GM18505 (cell line): ENCODE data around the gene GNG10.
"Not testable (repeated sequence)": the region's sequence is repeated elsewhere in the genome, so short reads cannot be mapped to it uniquely, and the experiment has no call there.

Source experiments
- ATAC-seq: cut with Tn5 transposase; IDR thresholded peaks from one replicate; pipeline ENCODE4 v1.9.1; 2021; ENCODE audit not compliant: unreplicated experiment
- POLR2A ChIP-seq: IDR thresholded peaks from 4 replicates; pipeline ENCODE4 v1.6.1; 2011; ENCODE audit warnings: borderline replicate concordance; ENCODE audit not compliant: insufficient read depth, insufficient read length; ENCODE audit errors: extremely low read depth

GNG10 gene

DNA sequence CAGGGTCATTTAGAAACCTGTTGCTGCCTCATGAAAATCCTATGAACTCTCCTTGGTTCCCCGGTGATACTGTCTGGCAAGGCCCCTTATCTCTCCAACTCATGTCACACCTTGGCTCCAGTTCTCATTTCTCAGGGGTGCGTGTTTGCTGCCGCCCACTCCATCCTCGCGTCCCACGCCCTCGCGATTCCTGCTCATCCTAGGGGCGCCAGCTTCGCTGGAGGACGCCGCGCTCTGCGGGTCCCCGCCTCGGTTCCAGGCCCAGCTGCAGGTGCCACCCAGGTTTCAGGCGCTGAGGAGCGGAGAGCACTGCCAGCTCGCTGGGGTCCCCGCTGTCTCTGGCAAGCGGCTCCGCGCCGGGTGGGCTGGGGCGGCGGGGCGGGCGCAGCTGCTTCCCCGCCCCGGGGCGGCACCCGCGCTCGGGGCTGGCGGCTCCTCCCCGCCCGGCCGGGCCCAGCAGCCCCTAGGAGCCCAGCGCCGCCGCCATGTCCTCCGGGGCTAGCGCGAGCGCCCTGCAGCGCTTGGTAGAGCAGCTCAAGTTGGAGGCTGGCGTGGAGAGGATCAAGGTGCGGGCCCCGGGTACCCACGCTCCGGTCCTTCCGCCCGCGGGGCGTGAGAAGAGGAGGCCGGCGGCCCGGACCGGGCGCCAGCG lies at the start of gene GNG10:
TSS of gene GNG10 (plus strand) at position 456 of the 652 bp plus-strand sequence. CDS start at position 486, 30 bp downstream.
- peak; percentile 56 for TF ChIP-seq POLR2A
- peak; percentile 89 for ATAC-seq

DNA sequence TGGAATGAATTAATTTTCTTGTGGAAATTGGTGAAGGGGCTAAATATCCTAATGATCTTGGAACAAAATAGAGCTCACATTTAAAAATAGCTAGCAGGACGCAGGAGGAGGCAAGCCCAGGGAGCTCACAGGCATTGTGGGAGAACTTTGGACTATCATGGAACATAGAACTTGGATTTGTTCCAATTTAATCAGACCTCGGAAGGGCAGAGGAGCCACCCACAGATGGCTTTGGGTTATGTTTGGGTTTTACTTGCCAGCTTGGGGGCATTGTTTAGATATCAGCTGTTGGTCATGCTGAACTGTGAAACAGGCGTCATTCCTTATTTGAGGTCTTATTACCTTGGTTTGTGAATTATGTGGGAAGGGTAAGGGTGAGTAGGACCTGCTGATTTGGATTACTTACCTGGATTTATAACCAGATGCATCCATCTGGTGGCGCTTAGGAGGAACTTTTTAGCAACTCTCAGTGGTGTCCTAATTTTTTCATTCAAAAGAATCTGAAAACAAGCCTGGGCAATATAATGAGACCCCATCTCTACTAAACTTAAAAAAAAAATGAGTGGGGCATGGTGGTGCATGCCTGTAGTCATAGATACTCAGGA lies 47.9 kb upstream of the GNG10 start:
- no peak for ATAC-seq
- no peak for TF ChIP-seq POLR2A

DNA sequence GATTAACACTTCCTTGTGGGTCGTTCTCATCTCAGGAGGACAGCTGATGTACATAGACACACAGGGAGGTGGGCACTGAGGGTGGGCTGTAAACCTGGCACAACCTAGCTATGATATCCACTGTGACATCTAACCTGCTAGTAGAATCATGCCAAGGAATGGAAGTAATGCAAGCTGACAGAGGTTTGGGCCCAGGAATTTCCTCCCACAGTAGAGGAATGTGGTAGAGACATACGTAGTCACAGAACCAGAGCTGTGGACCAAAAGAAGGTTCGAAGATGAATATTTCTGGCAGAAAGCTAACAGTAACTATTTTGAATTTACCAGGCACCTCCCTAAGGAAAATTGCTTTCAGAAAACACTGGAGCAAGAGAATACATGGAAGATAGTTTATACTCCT lies 45.5 kb upstream of the GNG10 start:
- TF ChIP-seq POLR2A = no peak
- no peak for ATAC-seq

DNA sequence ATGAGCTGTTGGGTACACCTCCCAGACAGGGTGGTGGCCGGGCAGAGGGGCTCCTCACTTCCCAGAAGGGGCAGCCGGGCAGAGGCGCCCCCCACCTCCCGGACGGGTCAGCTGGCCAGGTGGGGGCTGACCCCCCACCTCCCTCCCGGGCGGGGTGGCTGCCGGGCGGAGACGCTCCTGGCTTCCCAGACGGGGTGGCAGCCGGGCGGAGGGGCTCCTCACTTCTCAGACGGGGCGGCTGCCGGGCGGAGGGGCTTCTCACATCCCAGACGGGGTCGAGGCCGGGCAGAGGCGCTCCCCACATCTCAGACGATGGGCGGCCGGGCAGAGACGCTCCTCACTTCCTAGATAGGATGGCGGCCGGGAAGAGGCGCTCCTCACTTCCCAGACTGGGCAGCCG lies 44.1 kb upstream of the GNG10 start:
- not testable (repeated sequence) for ATAC-seq

DNA sequence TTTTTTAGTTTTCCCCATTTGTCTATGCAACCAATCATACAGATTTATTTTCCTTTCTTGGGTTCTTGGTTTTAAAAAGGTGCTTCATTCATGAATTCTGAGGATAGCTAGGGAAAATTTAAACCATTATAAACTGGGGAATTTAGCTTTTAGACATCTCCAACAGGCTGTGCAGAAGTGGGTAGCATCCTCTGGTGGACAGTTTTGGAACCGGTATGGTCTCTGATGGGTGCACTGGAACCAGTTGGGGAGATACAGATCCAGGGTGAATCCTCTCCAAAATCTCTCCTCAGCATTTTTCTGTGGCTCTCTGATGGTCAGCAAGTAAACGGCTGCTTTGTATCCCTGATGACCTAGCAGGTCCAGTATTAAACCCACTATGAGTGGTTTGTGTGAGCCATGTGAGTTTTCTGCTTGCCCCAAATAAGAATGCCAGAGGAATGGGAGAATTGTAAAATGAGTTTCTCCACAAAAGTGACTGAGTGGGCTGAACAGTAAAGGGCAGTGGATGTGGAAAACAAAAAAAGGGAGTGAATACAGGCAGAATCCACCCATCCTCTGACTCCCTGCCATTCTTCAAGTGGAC lies 39.4 kb upstream of the GNG10 start:
- TF ChIP-seq POLR2A = no peak
- no peak for ATAC-seq

DNA sequence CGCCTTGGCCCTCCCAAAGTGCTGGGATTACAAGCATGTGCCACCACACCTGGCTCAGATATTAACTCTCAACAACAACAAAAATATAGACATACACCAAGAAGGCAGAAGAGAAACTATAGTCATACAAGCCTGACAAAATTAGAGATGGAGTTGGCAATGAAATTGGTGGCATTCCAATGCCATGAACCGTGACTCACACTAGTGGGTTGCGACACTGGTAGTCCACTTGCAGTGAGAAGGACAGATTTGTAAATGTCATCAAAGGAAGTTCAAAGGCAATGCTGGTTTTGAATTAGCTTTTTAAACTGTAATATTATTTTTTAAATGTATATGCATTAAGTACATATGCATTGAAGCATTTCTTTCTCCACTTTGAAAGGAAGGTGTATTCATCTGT lies 38.8 kb upstream of the GNG10 start:
- no peak for ATAC-seq
- no peak for TF ChIP-seq POLR2A

DNA sequence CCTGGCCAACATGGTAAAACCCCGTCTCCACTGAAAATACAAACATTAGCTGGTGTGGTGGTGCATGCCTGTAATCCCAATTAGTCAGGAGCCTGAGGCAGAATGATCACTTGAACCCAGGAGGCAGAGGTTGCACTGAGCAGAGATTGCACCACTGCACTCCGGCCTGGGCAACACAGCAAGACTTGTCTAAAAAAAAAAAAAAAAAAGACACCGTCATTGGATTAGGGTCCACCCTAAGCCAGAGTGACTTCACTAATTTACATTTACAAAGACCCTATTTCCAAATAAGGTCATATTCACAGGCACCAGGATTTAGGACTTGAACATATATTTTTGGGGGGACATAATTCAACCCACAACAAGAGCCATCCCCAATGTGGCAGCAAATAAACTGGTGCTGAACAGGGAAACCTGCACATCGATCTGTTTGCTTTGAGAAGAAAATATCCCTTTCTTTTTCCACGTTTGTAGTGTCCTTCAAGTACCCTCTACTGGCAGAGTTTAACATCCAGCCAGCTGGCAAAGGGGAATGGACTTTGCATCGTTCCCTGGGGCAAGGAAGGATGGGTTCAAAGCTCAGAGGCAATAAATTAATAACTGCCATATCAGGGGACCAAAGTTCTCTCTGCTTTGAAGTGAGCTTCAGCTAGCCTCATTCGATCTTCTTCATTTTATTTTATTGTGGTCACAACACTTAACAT lies 34.0 kb upstream of the GNG10 start:
- no peak for TF ChIP-seq POLR2A
- ATAC-seq = no peak

DNA sequence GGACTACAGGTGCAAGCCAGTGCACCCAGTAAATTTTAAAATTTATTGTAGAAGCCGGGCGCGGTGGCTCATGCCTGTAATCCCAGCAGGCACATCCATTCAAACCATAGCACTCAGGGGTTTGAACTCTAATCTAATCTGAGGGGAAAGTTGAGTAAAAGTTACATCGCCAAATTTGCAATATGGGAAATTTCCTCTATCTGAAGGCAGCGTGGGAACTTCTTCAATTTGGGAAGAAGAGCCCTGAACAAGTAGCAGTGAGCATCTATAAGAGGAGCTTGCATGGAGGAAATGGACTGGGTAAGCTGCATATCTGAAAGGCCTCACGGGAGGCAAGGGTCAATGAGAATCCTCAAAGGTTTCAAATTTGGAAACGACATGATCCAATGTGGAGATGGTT lies 33.0 kb upstream of the GNG10 start:
- no peak for ATAC-seq
- no peak for TF ChIP-seq POLR2A

DNA sequence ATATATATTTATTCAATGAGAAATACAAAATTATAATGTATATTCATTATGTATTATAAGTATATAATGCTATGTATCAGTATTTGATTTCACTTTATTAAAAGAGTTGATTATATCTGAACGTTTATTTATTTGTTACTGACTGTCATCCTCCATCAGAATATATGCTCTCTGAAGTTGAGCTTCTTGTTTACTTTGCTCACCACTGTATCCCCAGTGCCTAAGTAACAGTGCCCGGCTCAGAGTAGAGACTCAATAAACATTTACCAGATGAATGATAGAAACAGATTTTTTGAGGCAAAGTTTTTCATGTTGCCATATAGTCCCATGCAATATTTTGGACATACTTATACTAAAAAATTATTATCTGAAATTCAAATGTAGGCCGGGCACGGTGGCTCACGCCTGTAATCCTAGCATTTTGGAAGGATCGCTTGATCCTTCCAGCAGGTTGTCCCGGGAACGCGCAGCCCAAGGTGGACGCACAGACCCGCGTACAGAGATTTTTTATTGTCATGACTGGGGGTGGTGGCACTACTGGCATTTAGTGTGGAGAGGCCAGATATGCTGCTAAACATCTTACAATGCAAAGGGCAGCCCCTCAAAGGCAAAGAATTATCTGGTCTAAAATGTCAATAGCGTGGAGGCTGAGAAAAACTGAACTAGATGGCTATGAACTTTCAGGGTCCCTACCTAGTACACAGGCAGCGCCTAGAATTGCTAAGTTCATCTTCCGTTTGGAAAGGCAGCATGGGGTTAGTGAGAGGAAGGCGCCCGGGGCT lies 31.0 kb upstream of the GNG10 start:
- peak; percentile 27 for ATAC-seq

DNA sequence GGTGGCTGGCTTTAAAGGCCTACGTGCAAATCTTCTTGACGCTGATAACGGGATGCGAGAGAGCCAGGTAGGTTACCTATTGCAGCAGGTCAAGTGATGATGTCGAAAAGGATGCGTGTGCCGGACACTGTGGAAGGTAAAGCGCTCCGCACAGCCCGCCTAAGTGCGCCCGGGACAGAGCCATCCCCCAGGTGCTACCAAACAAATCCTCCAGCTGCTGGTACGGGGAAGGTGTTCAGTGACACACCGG lies 30.5 kb upstream of the GNG10 start:
- no peak for TF ChIP-seq POLR2A
- no peak for ATAC-seq

More for the DNA sequence above, 31.0 kb upstream of the GNG10 start:
- TF ChIP-seq POLR2A = no peak

DNA sequence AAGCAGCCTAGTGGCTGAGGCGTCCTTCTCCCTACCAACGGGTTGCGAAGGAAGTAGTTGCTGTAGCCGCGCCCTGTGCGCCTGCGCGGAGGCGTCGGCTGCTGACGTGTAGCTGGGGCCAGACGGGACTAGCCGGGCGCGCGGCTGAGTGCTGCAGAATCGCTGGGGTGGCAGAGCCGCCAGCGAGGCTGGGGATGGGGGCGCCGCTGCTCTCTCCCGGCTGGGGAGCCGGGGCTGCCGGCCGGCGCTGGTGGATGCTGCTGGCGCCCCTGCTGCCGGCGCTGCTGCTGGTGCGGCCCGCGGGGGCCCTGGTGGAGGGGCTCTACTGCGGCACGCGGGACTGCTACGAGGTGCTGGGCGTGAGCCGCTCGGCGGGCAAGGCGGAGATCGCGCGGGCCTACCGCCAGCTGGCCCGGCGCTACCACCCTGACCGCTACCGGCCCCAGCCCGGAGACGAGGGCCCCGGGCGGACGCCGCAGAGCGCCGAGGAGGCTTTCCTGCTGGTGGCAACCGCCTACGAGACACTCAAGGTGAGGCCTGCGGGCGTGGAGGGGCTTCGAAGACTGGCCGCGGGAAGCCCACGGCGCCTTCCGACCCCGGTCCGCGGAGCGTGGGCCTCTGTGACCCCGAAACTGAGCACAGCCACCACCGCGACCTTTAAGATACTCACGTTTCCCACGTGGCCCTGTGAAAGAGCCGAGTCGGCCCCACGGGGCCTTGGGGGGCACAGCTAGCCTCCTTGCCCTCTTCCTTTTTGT lies 30.0 kb upstream of the GNG10 start, which contains the start of gene DNAJC25:
TSS of gene DNAJC25 (plus strand) at position 121 of the 758 bp plus-strand sequence. CDS start at position 195, 74 bp downstream.
- peak; percentile 95 for ATAC-seq
- peak; percentile 100 for TF ChIP-seq POLR2A

DNA sequence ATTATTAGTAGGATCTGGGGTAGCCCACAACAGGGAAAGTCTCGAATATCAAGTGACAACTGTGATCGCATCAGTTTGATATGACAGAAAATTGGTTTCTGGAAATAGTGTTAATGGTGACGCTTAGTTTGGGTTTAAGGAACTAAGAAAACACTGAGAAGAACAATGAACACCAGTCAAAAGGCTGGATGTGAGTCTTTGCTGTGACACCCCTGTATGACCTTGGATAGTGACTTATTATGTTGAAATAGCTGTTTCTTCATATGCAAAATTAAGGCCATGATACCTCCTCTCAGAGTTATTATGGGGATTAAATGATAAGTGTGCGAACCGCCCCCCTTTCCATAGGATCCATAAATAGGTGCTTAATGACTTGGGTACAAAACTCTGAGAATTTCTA lies 29.3 kb upstream of the GNG10 start:
- no peak for TF ChIP-seq POLR2A

More for the DNA sequence above, 29.3 kb upstream of the GNG10 start:
- ATAC-seq = no peak
